SK-N-SH (cell line): ENCODE data around the gene KRTAP10-10.

ENCODE experiments used
- CTCF ChIP-seq: fragments of 200-600 bp; sonication (generic); IDR thresholded peaks from 2 replicates; pipeline ENCODE4 v1.6.1; 2017; ENCODE audit warnings: antibody characterized with exemption, mild to moderate bottlenecking, moderate library complexity
- EP300 ChIP-seq, 2 experiments: IDR thresholded peaks; 2 replicates each; pipeline versions ENCODE4 v1.4.0 to v1.6.1; 2012; ENCODE audit warnings: borderline replicate concordance in 1 of 2, low read depth in 1 of 2, low read length in 1 of 2
- FOXJ3 ChIP-seq: sonication (generic); formaldehyde crosslinking; IDR thresholded peaks from 2 replicates; pipeline ENCODE4 v1.5.1; 2020; ENCODE audit warnings: mild to moderate bottlenecking, missing genetic modification reagents
- GATA2 ChIP-seq: sonication (generic); formaldehyde crosslinking; IDR thresholded peaks from 2 replicates; pipeline ENCODE4 v1.5.0; 2020; ENCODE audit warnings: mild to moderate bottlenecking, missing genetic modification reagents
- MAX ChIP-seq: IDR thresholded peaks from 2 replicates; pipeline ENCODE4 v1.4.0; 2012; ENCODE audit warnings: low read depth
- POLR2AphosphoS5 ChIP-seq: IDR thresholded peaks from 2 replicates; pipeline ENCODE4 v1.6.1; 2012; ENCODE audit warnings: low read depth, low read length
- RAD21 ChIP-seq: IDR thresholded peaks from 2 replicates; pipeline ENCODE4 v1.6.1; 2012; ENCODE audit warnings: mild to moderate bottlenecking, low read length
- USF1 ChIP-seq: IDR thresholded peaks from 2 replicates; pipeline ENCODE4 v1.4.0; 2012; ENCODE audit warnings: low read depth, borderline replicate concordance

GRCh38 chr21:44686843-44687561, 49.8 kb downstream of the KRTAP10-10 start:
- TF ChIP-seq CTCF (no peak), MAX (no peak), FOXJ3 (CRISPR knock-in tag) (no peak), EP300 (IDR thresholded peaks at IDR 0.05; ENCODE audit: borderline replicate concordance in 1 of 2, low read depth in 1 of 2, low read length in 1 of 2) (no peak), GATA2 (no peak), POLR2AphosphoS5 (no peak), RAD21 (no peak), USF1 (no peak)
